HG03558 (cell line): ENCODE results near the gene PACRG.
A peak's percentile ranks its signal among the peaks of the same experiment; 100 is the strongest.

Experiments
- ATAC-seq: cut with Tn5 transposase; IDR thresholded peaks from one replicate; pipeline ENCODE4 v1.9.1; 2021; ENCODE audit warnings: moderate number of reproducible peaks; ENCODE audit not compliant: unreplicated experiment; ENCODE audit errors: extremely low read depth

Gene PACRG

DNA sequence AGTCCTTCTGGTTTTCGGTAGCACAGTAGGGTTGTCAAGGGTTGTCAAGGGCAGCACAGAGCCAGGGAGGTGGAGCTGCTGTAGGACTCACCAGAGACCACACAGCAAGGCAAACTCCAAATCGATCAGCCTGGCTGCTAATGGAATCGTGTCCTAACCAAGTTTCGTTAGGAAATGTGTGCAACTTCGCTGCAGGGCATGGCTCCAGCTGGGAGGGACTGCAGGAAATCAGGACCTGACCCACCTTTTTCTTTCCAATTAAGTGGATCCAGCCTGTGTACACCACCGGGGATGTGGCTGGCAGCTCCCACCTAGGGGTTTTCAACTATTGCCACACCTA is 435.1 kb downstream of the PACRG start:
- no peak for ATAC-seq

GRCh38 chr6:163164175-163164900 is 436.6 kb downstream of the PACRG start:
- ATAC-seq = no peak

DNA sequence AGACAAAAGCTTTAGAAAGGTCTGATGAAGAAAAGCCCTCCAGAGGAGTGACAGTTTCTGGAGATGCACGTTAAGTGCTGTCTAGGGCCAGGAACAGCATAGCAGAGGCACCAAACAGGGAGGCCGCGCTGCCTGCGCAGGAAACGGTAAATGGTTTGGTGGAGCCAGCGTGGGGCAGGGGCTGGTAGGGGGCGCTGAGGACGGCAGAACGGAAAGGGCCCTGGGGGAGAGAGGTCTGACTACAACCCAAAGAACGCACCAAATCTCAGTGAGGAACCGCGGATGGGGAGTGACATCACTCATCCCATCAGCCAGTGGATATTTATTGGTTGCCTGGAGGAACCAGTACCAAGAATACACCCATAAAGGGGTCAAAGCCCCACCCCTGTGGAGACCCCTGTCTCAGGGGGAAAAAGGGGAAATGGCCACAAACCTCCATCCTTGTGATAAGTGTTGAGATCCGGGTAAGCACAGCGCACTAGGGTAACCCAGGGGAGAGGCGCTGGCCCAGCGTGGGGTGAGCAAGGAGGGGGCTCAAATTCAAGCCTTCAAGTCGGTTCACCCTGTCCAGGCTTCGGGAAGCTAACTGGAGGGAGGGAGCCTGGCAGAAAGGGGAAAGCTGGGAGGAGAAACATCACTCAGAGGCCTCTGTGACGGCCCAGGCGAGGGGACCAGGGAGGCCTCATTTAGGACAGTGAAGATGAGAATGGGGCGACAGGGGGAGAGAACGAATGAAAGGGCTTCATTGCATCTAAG is 437.6 kb downstream of the PACRG start:
- no peak for ATAC-seq

GRCh38 chr6:163165922-163166321 is 438.1 kb downstream of the PACRG start:
- no peak for ATAC-seq

- ATAC-seq = no peak
Measured at GRCh38 chr6:163166507-163166906, 438.7 kb downstream of the PACRG start.

DNA sequence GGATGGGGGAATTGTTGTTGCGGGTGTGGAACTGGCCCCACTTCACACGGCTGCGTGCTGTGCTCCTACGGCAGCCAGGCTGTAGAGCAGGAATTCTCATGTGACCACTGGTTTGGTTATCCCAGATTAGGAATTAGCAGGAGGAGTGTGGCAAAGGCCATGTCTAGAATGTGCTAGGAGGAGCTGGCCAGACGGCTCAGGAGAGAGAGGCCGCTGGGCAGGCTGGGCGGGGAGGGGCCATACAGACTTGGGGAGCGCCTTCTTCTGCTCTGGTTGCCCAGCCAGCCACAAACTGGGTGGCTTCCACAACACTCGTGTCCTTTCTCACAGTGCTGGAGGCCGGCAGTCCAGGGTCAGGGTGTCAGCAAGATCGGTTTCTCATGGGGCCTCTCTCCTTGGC is 441.7 kb downstream of the PACRG start:
- ATAC-seq = no peak

DNA sequence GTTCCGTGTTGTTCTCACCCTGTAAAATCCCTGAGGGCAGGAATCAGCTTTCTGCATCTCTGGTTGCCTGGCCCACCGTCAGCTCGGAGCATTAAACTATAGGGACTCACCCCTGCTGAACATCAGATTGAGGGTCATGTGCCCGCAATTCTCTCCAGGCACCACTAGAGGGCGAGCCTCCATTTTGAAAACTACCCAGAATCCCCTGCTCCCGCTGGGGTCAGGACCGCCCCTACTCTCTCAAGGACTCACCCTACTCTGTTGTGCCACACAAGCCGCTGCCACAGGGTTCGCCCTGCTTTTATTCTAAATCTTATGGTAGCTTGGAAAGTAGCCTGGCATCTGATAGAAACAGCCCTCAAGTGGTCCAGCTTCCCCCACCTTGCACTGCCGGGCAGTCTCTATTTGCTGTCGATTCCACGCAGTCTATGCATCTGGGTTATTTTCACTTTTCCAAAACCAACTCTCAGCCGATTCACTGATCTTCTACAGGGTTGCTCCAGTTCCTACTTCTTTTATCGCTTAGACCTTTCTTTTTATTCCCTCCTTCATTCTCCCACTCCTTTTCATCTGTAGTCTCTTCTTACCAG is 442.6 kb downstream of the PACRG start:
- ATAC-seq = peak; percentile 43

GRCh38 chr6:163173741-163174140 is 446.0 kb downstream of the PACRG start:
- ATAC-seq = no peak

- no peak for ATAC-seq
Measured at GRCh38 chr6:163175301-163175700, 447.5 kb downstream of the PACRG start.

GRCh38 chr6:163176097-163176496 is 448.3 kb downstream of the PACRG start:
- no peak for ATAC-seq

GRCh38 chr6:163177007-163177406 is 449.2 kb downstream of the PACRG start:
- no peak for ATAC-seq

- no peak for ATAC-seq
Measured at GRCh38 chr6:163177892-163178420, 450.2 kb downstream of the PACRG start.

GRCh38 chr6:163179061-163179460 is 451.3 kb downstream of the PACRG start:
- ATAC-seq = no peak

GRCh38 chr6:163179721-163180120 is 451.9 kb downstream of the PACRG start:
- no peak for ATAC-seq

DNA sequence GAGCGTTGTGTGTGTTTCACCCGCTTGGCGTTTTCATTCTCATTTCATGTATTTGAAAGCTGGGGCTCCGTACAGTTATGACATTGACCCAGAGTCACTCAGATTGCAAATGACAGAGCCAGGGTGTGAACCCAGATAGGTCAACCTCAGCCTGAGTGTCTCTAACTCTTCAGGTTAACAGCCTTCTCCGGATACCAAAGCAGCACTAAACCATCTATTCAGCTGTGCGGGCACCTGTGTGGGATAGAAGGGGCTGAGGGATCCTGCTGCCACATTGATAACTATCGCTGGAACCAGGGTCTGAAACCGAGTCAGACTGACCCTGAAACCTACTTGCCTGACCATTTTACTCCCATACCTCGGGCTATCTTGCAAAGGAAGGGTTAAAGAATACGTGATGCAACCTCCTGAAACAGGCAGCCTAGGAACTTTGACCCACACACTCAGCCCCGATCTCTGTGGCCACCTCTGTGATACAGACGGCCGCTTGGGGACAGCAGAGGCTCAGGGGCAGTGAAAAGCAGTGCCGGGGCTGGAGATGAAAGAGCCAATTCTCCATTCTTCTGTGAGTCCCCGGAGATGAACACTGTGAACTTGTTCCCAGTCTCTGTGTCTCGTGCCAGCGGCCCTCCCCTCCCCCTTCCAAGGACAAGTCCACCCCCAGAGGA is 453.2 kb downstream of the PACRG start:
- ATAC-seq = no peak

DNA sequence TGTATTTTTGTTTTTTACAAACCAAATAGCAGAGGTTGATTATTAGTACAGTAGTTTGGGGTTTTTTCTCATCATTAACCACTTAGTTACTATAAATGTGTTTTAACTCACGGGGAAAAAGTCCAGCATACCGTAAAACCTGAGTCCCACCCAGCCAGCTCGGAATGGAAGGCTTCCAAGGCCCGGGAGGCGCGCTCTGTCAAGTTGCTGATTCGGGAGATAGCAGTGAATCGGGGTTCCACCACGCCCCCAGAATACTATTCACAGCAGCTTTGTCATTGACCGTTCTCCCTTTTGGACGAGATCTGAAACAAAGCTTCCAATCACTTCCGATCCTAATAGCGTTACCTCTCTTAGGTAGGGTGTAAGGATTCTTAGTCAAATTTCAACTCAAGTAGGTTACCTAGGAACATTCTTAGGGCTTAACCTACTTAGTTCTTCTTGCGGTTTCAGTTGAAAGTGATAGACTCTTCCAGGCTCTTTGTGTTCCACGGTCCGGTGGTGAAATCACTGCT is 453.9 kb downstream of the PACRG start:
- no peak for ATAC-seq

GRCh38 chr6:163182696-163183095 is 454.9 kb downstream of the PACRG start:
- ATAC-seq = no peak

DNA sequence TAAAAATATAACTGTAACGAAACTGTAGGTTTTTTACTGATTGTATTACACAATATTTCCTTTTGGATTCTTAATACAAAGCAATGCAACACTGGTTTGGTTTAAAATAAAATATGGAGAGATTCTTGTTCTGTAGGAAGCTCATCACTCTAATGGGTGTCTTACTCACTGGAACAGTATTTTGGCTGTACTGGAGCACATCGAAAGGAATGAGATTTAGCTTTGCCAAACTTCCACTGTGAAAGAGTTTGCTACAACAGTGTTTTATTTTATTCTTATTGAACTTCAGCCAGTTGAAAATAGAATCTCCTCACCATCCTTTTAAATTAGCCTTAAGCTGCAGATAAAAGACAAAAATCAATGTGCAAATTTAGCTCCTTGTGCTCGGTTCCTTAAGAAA is 456.0 kb downstream of the PACRG start:
- ATAC-seq = no peak

DNA sequence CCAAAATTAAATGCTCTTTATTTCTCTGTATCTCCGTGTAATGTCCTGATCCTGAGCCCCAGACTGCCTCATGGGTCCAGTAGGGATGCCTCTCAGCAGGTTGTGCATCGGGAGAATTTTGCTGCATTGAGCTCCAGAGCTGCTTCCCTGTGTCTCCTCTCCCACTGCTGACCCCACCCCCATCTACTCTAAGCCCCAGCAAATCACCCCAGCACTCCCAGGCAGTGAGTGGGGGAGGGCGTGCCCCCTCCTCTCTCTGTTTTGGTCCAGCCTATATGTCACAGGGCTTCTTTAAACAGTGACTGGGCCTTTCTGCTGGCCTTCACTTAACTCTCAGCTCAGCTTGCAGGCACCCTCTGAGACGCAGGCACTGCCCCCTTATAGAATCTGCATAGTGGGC is 458.0 kb downstream of the PACRG start:
- ATAC-seq = no peak

DNA sequence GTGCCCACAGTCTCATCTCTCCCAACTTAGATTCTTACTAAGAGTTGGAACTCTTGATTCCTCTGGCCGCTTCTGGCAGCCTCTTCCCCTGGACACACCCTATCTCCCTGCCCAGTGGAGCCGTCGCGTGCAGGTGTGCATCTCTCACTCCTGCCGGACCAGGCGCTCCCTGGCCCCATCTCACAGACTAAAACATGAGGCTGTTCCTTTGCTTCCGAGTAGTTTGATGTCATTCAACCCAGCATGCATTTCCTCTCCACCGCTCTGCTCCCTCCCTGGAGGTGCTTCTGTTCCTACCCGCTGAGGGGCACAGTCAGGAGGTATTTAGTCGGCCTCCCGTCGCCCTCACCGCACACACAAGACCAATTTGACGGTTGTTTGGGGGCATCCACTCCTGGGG is 458.8 kb downstream of the PACRG start:
- ATAC-seq = no peak

DNA sequence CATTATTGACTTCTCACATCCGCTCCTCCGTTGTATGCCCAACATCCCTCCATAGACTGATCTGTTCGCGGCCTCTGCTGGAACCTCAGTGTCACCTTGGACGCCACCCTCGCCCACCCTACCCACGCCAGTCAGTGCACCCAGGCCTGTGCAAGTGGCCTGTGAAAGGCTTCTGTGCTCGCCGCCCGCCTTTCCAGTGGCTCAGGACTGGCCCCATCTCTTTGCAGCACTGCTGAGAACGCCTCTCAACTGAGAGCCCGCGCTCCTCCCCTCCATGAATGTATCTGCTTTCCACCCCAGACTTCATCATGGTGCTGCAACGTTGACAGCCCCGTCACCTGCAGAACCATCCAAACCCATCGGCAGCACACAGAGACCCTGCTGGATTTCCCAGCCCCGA is 459.4 kb downstream of the PACRG start:
- no peak for ATAC-seq
